ENCODE measurements around the gene LGI2. TPM values are rescaled to one million over a fixed set of nuclear protein-coding genes. Genes with fewer than 3 reads are reported as not detected.

LGI2 gene
- total and polyA plus RNA-seq, 2 experiments from 2014 or later, result 0.89 to 3.6 TPM

DNA sequence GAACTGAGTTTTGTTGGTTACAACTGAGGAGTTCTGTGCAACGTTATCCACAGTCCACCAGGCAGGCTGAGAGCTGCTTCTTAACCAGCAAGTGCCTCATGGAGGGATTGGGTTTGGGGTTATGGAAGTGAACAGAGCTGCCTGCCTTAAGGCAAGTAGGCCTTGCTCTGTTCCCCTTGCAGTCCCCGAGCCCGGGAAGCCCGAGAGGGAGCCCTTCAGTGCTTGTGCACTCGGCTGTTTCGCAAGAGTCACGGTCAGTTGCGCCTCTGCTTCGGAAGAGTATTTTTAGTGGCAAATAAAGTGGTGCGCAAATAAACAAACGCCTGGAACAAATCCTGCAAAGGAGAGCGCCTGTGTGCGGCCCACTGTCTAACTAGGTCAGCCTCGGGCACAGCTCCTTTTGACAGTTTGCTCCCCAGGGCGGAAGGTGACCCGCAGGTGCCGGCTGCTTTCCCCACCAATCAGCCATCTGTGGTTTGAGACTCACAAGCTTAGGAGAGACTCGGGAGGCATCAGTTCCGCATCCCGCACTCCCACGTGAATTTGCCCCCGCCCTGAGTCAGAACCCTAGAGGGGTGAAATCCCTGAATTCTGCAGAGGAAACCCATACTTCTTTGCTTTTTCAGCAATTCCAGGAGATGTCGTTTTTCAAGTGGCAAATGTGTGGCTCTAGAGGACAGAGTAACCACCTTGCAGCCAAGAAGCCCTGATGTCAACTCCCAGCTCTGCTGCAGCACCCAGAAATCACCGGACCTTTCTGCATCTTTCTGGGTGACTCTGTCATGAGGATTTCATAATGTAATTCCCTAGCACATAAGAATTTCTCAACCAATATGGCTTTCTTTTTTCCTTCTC, 56.8 kb downstream of the LGI2 start:
- peak overlapping the region; percentile 3 for H3K27ac ChIP-seq
- WGBS (ENCODE audit: low lambda C conversion rate, missing lambda C conversion rate), result 67% methylated on average over 24 of the region's 24 CpGs

DNA sequence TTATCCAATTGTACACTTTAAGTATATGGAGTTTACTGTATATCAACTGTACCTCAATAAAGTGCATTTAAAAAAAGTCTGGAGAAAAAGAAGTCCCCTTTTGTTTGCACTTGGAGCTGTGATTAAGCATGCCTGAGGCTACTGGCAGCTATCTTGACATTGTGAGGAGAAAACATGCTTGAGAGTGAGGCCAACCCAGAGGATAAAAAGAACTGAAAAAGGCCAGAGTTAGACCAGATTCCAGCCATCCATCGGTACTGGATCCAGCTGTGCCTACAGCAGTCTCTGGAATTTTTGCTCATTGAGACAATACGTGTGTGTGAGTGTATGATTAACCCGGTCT, 57.4 kb downstream of the LGI2 start:
- H3K36me3 ChIP-seq (replicated peaks; ENCODE audit: insufficient read depth, low read depth), result no peaks in the 10 kb centered on the region
- no peaks in the 10 kb centered on the region for H3K9me2 ChIP-seq (replicated peaks; ENCODE audit: insufficient read depth)
- DNase-seq (ENCODE audit: low spot score), result peak; percentile 10
- H3K79me2 ChIP-seq, result no peaks in the 10 kb centered on the region
- H3K27me3 ChIP-seq, result no peaks in the 10 kb centered on the region
- H3K27ac ChIP-seq, result peak overlapping the region; percentile 3
- no peaks in the 10 kb centered on the region for H3K9me3 ChIP-seq (ENCODE audit: low read depth)
- TF ChIP-seq, protein P1, sequence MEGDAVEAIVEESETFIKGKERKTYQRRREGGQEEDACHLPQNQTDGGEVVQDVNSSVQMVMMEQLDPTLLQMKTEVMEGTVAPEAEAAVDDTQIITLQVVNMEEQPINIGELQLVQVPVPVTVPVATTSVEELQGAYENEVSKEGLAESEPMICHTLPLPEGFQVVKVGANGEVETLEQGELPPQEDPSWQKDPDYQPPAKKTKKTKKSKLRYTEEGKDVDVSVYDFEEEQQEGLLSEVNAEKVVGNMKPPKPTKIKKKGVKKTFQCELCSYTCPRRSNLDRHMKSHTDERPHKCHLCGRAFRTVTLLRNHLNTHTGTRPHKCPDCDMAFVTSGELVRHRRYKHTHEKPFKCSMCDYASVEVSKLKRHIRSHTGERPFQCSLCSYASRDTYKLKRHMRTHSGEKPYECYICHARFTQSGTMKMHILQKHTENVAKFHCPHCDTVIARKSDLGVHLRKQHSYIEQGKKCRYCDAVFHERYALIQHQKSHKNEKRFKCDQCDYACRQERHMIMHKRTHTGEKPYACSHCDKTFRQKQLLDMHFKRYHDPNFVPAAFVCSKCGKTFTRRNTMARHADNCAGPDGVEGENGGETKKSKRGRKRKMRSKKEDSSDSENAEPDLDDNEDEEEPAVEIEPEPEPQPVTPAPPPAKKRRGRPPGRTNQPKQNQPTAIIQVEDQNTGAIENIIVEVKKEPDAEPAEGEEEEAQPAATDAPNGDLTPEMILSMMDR (IDR thresholded peaks at IDR 0.05; ENCODE audit: poor library complexity), result no peak
- TF ChIP-seq EZH2phosphoT487 (IDR thresholded peaks at IDR 0.05; ENCODE audit: low read depth, severe bottlenecking, unreplicated experiment) (no peak), EZH2 (IDR thresholded peaks at IDR 0.05; ENCODE audit: borderline replicate concordance) (no peak)
- no peak overlapping the region for H3K4me2 ChIP-seq
- no peaks in the 10 kb centered on the region for H4K20me1 ChIP-seq (ENCODE audit: insufficient read depth, poor library complexity, severe bottlenecking)
- H3K4me1 ChIP-seq (ENCODE audit: insufficient read depth), result peaks cover 4% of the 10 kb centered on the region
- H2AFZ ChIP-seq, result no peak overlapping the region
- WGBS (ENCODE audit: low lambda C conversion rate, missing lambda C conversion rate), result 15% methylated on average over 3 of the region's 3 CpGs
- H3K4me3 ChIP-seq, result no peak overlapping the region

More for the DNA sequence above, 56.8 kb downstream of the LGI2 start:
- H3K79me2 ChIP-seq, result no peaks in the 10 kb centered on the region
- H3K27me3 ChIP-seq, result no peaks in the 10 kb centered on the region
- no peaks in the 10 kb centered on the region for H4K20me1 ChIP-seq (ENCODE audit: insufficient read depth, poor library complexity, severe bottlenecking)
- peak; percentile 17 for DNase-seq (ENCODE audit: low spot score)
- H3K4me3 ChIP-seq, result no peak overlapping the region
- H3K4me1 ChIP-seq (ENCODE audit: insufficient read depth), result peaks cover 4% of the 10 kb centered on the region
- no peaks in the 10 kb centered on the region for H3K9me3 ChIP-seq (ENCODE audit: low read depth)
- no peaks in the 10 kb centered on the region for H3K9me2 ChIP-seq (replicated peaks; ENCODE audit: insufficient read depth)
- no peak overlapping the region for H3K4me2 ChIP-seq
- no peaks in the 10 kb centered on the region for H3K36me3 ChIP-seq (replicated peaks; ENCODE audit: insufficient read depth, low read depth)
- TF ChIP-seq, protein P1 (IDR thresholded peaks at IDR 0.05; ENCODE audit: poor library complexity), result no peak
- H2AFZ ChIP-seq, result no peak overlapping the region

DNA sequence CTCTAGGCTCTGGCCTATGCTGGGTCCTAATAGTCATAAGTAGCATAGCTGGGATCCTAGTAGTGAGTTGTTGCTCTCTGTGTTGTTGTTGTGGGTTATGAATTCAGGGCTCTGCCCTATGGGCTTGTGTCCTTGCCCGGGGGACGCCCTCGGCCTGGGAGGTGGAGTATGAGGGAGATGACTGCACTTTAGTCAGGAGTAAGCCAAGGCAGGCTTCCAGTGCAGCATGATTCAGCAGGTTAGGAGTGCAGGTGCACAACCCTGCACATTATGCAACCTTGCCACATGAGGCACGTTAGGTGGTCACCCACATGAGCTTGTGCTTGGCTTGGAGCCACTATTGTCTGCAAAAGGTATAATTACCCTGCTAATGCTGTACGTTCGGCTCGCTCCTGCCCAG, 59.6 kb downstream of the LGI2 start:
- no peak for DNase-seq (ENCODE audit: low spot score)
- Histone ChIP-seq H3K27me3 (no peaks in the 10 kb centered on the region), H2AFZ (no peak overlapping the region)

More for the DNA sequence above, 59.6 kb downstream of the LGI2 start:
- Histone ChIP-seq H3K36me3 (replicated peaks; ENCODE audit: insufficient read depth, low read depth) (no peaks in the 10 kb centered on the region), H3K4me3 (no peak overlapping the region), H3K4me1 (ENCODE audit: insufficient read depth) (peaks cover 4% of the 10 kb centered on the region), H4K20me1 (ENCODE audit: insufficient read depth, poor library complexity, severe bottlenecking) (no peaks in the 10 kb centered on the region), H3K9me2 (replicated peaks; ENCODE audit: insufficient read depth) (no peaks in the 10 kb centered on the region), H3K4me2 (no peak overlapping the region), H3K27ac (no peak overlapping the region), H3K9me3 (ENCODE audit: low read depth) (no peaks in the 10 kb centered on the region), H3K79me2 (no peaks in the 10 kb centered on the region)
- TF ChIP-seq EZH2 (IDR thresholded peaks at IDR 0.05; ENCODE audit: borderline replicate concordance), result no peak
- TF ChIP-seq EZH2phosphoT487 (IDR thresholded peaks at IDR 0.05; ENCODE audit: low read depth, severe bottlenecking, unreplicated experiment), result no peak
- TF ChIP-seq, protein P1 (IDR thresholded peaks at IDR 0.05; ENCODE audit: poor library complexity), result no peak
- WGBS (ENCODE audit: low lambda C conversion rate, missing lambda C conversion rate), result 85% methylated on average over 7 of the region's 7 CpGs
